B cell (primary cell): Measurements from ENCODE around the gene ABL1. TPM values are rescaled to one million over a fixed set of nuclear protein-coding genes. Genes with fewer than 3 reads are reported as not detected.

Experiments used
- ATAC-seq: fragments of 200-7000 bp; cut with Tn5 transposase; one replicate; pipeline ENCODE4 v1.10.0; 2021; ENCODE audit warnings: low read depth, mild to moderate bottlenecking, moderate number of reproducible peaks, moderate library complexity
- CTCF ChIA-PET: fragments of 350-600 bp; sonication (Branson Sonifier 250); formaldehyde crosslinking; loops from one replicate; lab custom pipeline; 2021; ENCODE audit warnings: antibody characterized with exemption, inconsistent platforms; lab: Charles Lee
- POLR2A ChIA-PET: fragments of 350-600 bp; sonication (Branson Sonifier 250); formaldehyde crosslinking; loops from one replicate; lab custom pipeline; 2021; ENCODE audit warnings: antibody characterized with exemption; lab: Charles Lee
- DNase-seq: peaks from one replicate; pipeline ENCODE4 v3.0.0; 2013
- H2AFZ ChIP-seq: 2 replicates; pipeline ENCODE4 v1.6.1; 2012; ENCODE audit warnings: mild to moderate bottlenecking, low read depth, low read length; ENCODE audit not compliant: insufficient read depth, poor library complexity, severe bottlenecking
- H3K27ac ChIP-seq, 2 donors: 1 replicate in 1 of 2; 2 replicates in 1 of 2; pipeline ENCODE4 v1.5.1; 2012 to 2013; ENCODE audit warnings: low read length in 2 of 2, mild to moderate bottlenecking in 2 of 2, moderate library complexity in 1 of 2
- H3K27me3 ChIP-seq, 4 experiments: fragments of 200-600 bp in 1 of 4; sonication (generic) in 1 of 4; replicated peaks in 1 of 4; 1 replicate in 2 of 4; 2 replicates in 2 of 4; pipeline versions ENCODE4 v1.6.1 to v1.7.0; 2013 to 2016; ENCODE audit warnings: low read length in 3 of 4, mild to moderate bottlenecking in 2 of 4, mixed read lengths in 1 of 4, moderate library complexity in 1 of 4; ENCODE audit not compliant: insufficient read depth in 4 of 4, control insufficient read depth in 3 of 4; ENCODE audit errors: control extremely low read depth in 1 of 4
- H3K36me3 ChIP-seq, 2 experiments: replicated peaks in 1 of 2; 1 replicate in 1 of 2; 2 replicates in 1 of 2; pipeline versions ENCODE4 v1.6.1 to v1.7.1; 2013; ENCODE audit warnings: low read length in 1 of 2; ENCODE audit not compliant: insufficient read depth in 2 of 2, control insufficient read depth in 1 of 2; ENCODE audit errors: control extremely low read depth in 1 of 2, extremely low read depth in 1 of 2
- H3K4me1 ChIP-seq, 2 donors: fragments of 200-600 bp in 1 of 2; sonication (generic) in 1 of 2; 1 replicate in 1 of 2; 2 replicates in 1 of 2; pipeline versions ENCODE4 v1.5.1 to v1.6.1; 2013 to 2017; ENCODE audit warnings: low read length in 2 of 2; ENCODE audit not compliant: control insufficient read depth in 2 of 2, insufficient read depth in 2 of 2
- H3K4me2 ChIP-seq: replicated peaks from 2 replicates; pipeline ENCODE3; 2012; ENCODE audit warnings: mild to moderate bottlenecking, low read depth, low read length; ENCODE audit not compliant: poor library complexity, severe bottlenecking
- H3K4me3 ChIP-seq, 5 experiments: fragments of 200-600 bp in 1 of 5; sonication (generic) in 1 of 5; 1 replicate in 3 of 5; 2 replicates in 2 of 5; pipeline versions ENCODE4 v1.5.1 to v1.7.0; 2011 to 2016; ENCODE audit warnings: low read length in 4 of 5, mild to moderate bottlenecking in 4 of 5, low read depth in 2 of 5, control low read depth in 1 of 5, moderate library complexity in 1 of 5; ENCODE audit not compliant: insufficient read depth in 1 of 5; ENCODE audit errors: control extremely low read depth in 1 of 5, extremely low read depth in 1 of 5
- H3K79me2 ChIP-seq: fragments of 200-600 bp; sonication (generic); one replicate; pipeline ENCODE4 v1.6.0; 2016; ENCODE audit warnings: low read length; ENCODE audit not compliant: control insufficient read depth, insufficient read depth
- H3K9ac ChIP-seq: fragments of 200-600 bp; sonication (generic); 2 replicates; pipeline ENCODE4 v1.6.1; 2017; ENCODE audit warnings: mild to moderate bottlenecking, low read length, moderate library complexity
- H3K9me3 ChIP-seq, 3 donors: one replicate each; pipeline versions ENCODE4 v1.6.1 to v1.7.1; 2013; ENCODE audit warnings: low read length in 2 of 3; ENCODE audit not compliant: control insufficient read depth in 2 of 3, insufficient read depth in 1 of 3; ENCODE audit errors: control extremely low read depth in 1 of 3
- H4K20me1 ChIP-seq: 2 replicates; pipeline ENCODE4 v1.6.0; 2012; ENCODE audit warnings: mild to moderate bottlenecking, low read length; ENCODE audit not compliant: insufficient read depth, control insufficient read depth, poor library complexity, severe bottlenecking
- H3K27ac Mint-ChIP-seq: one replicate; pipeline ENCODE4 v1.8.0; 2021; ENCODE audit warnings: mixed read lengths
- H3K27me3 Mint-ChIP-seq: one replicate; pipeline ENCODE4 v1.8.0; 2021; ENCODE audit warnings: mixed read lengths
- H3K4me1 Mint-ChIP-seq: one replicate; pipeline ENCODE4 v1.8.0; 2021; ENCODE audit warnings: mixed read lengths
- H3K4me3 Mint-ChIP-seq: one replicate; pipeline ENCODE4 v1.8.0; 2021; ENCODE audit warnings: mixed read lengths
- H3K9me3 Mint-ChIP-seq: one replicate; pipeline ENCODE4 v1.8.0; 2022; ENCODE audit warnings: mixed read lengths; ENCODE audit not compliant: insufficient read depth
- CTCF ChIP-seq: fragments of 200-600 bp; IDR thresholded peaks from one replicate; pipeline ENCODE4 v1.8.0; 2022; ENCODE audit warnings: antibody characterized with exemption, mild to moderate bottlenecking
- EZH2 ChIP-seq: IDR thresholded peaks from 2 replicates; pipeline ENCODE4 v1.6.1; 2012; ENCODE audit warnings: borderline replicate concordance, low read depth, mild to moderate bottlenecking, moderate library complexity, low read length; ENCODE audit not compliant: insufficient read depth, poor library complexity, severe bottlenecking
- WGBS: methylation state at CpG from one replicate; pipeline ENCODE4 v1.1.5; 2013; ENCODE audit warnings: missing lambda C conversion rate; ENCODE audit not compliant: insufficient coverage; 5-methylcytosine and 5-hydroxymethylcytosine counted together
- intact Hi-C: fragments of 100-400 bp; cut with micrococcal nuclease; formaldehyde crosslinking; loops from one replicate; pipeline ENCODE4 v1.10.0; 2022
- polyA plus RNA-seq: library from polyadenylated mRNA; depleted of rRNA; stranded (reverse); fragments of >200 nt; gene quantifications from 2 replicates; pipeline ENCODE4 v1.2.3, GENCODE V29; 2012
- total RNA-seq, 2 donors: library from RNA; stranded (reverse); fragments of 120-200 nt in 1 of 2; gene quantifications; 1 replicate in 1 of 2; 2 replicates in 1 of 2; pipeline versions ENCODE4 v1.2.3 to v1.2.4, GENCODE V29; 2013 to 2022

Gene ABL1
- total and polyA plus RNA-seq, 2 donors (not counting 1 experiment from before 2014, with no cell fraction given), result 11.9 to 46.0 TPM

- intact Hi-C loops, result no loop called here
These were observed 24.4 kb upstream of the ABL1 start for GRCh38 chr9:130810609-130811136.

DNA sequence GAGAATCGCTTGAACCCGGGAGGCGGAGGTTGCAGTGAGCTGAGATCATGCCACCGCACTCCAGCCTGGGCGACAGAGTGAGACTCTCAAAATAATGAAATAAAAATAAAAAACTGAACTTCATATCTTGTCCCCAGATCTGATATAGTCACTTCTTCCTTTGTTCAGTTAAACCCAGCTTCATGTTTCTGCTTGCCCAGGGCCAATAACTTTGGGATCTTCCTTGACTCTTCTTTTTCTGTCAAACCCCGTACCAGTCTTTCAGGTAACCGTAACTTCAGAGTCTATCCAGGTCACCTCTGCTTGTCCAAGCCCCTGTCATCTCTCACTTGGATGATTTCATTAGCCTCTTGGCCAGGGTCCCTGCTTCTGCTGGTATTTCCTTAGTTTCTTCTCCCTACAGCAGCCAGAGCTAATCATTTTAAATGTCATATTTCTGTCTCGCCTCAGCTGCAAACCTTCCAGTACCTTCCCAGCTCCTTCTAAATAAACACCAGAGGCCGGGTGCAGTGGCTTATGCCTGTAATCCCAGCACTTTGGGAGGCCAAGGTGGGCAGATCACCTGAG, 19.7 kb upstream of the ABL1 start:
- no peak overlapping the region for H2AFZ ChIP-seq
- H3K27me3 ChIP-seq, result no peaks in the 10 kb centered on the region
- no peaks in the 10 kb centered on the region for H4K20me1 ChIP-seq
- no peak overlapping the region for H3K4me2 ChIP-seq
- ATAC-seq (no peak), DNase-seq (no peak)
- no peaks in the 10 kb centered on the region for H3K36me3 ChIP-seq
- Mint-ChIP-seq H3K27ac (no peak overlapping the region), H3K27me3 (no peaks in the 10 kb centered on the region), H3K4me3 (no peak overlapping the region), H3K4me1 (peaks cover 5% of the 10 kb centered on the region), H3K9me3 (peaks cover 3% of the 10 kb centered on the region)
- H3K4me3 ChIP-seq, result no peak overlapping the region
- peaks cover 7% of the 10 kb centered on the region for H3K79me2 ChIP-seq
- ChIA-PET POLR2A (no interaction called here), CTCF (no interaction called here)
- H3K4me1 ChIP-seq, result no peaks in the 10 kb centered on the region
- no peak overlapping the region for H3K27ac ChIP-seq
- intact Hi-C loops, result no loop called here
- WGBS, result 95% methylated on average over 3 of the region's 9 CpGs
- H3K9me3 ChIP-seq, result peaks cover 0 to 5% (median 3%) of the 10 kb centered on the region in 3 donors
- H3K9ac ChIP-seq, result no peak overlapping the region
- TF ChIP-seq CTCF (no peak), EZH2 (no peak)

More at GRCh38 chr9:130810609-130811136, 24.4 kb upstream of the ABL1 start:
- DNase-seq, result no peak
- H3K9me3 ChIP-seq, result no peaks in the 10 kb centered on the region
- Mint-ChIP-seq H3K4me1 (peaks cover 12% of the 10 kb centered on the region), H3K4me3 (no peak overlapping the region), H3K27me3 (no peaks in the 10 kb centered on the region), H3K27ac (no peak overlapping the region), H3K9me3 (no peaks in the 10 kb centered on the region)
- H3K27me3 ChIP-seq, result no peaks in the 10 kb centered on the region
- peaks cover 12% of the 10 kb centered on the region for H4K20me1 ChIP-seq
- no peaks in the 10 kb centered on the region for H3K36me3 ChIP-seq
- peaks cover 8 to 9% of the 10 kb centered on the region in 2 donors for H3K4me1 ChIP-seq
- H2AFZ ChIP-seq, result no peak overlapping the region
- TF ChIP-seq EZH2, result no peak
- H3K27ac ChIP-seq, result no peak overlapping the region
- ChIA-PET CTCF (no interaction called here), POLR2A (no interaction called here)
- H3K9ac ChIP-seq, result no peak overlapping the region
- H3K4me2 ChIP-seq, result no peak overlapping the region
- peaks cover 6% of the 10 kb centered on the region for H3K79me2 ChIP-seq
- no peak overlapping the region for H3K4me3 ChIP-seq
- ATAC-seq, result no peak
